Adrenal gland (tissue), 12 donors: ENCODE results near the gene SLC9A4. TPM values are rescaled to one million over a fixed set of nuclear protein-coding genes. Genes with fewer than 3 reads are reported as not detected.

Experiments
- DNase-seq, 7 donors: peaks; one replicate each; pipeline ENCODE4 v3.0.0-alpha.2; 2019 to 2020
- H3K27ac ChIP-seq, 5 donors: fragments of 200-600 bp; sonication (generic) in 4 of 5; 1 replicate in 3 of 5; 2 replicates in 2 of 5; pipeline versions ENCODE4 v1.5.1 to v1.8.0; 2016 to 2020; ENCODE audit warnings: mild to moderate bottlenecking in 1 of 5
- H3K27me3 ChIP-seq: fragments of 200-600 bp; 2 replicates; pipeline ENCODE4 v1.8.0; 2021
- H3K36me3 ChIP-seq, 2 donors: fragments of 200-600 bp; replicated peaks in 1 of 2; 1 replicate in 1 of 2; 2 replicates in 1 of 2; pipeline versions ENCODE4 v1.5.1 to v1.8.0; 2018 to 2022
- H3K4me1 ChIP-seq, 2 donors: fragments of 200-600 bp; replicated peaks in 1 of 2; 1 replicate in 1 of 2; 2 replicates in 1 of 2; pipeline versions ENCODE4 v1.5.1 to v1.8.0; 2018 to 2021
- H3K4me3 ChIP-seq, 4 donors: fragments of 200-600 bp; sonication (generic) in 3 of 4; one replicate each; pipeline ENCODE4 v1.5.1; 2016 to 2018
- H3K9me3 ChIP-seq, 3 donors: fragments of 200-600 bp; sonication (generic) in 1 of 3; replicated peaks in 1 of 3; 1 replicate in 2 of 3; 2 replicates in 1 of 3; pipeline versions ENCODE4 v1.5.1 to v1.8.0; 2016 to 2021
- CTCF ChIP-seq, 6 experiments: fragments of 450-650 bp in 4 of 6; fragments of 200-600 bp in 2 of 6; sonication (generic) in 1 of 6; IDR thresholded peaks; 1 replicate in 5 of 6; 2 replicates in 1 of 6; pipeline versions ENCODE4 v1.5.1 to v1.8.0; 2016 to 2021; ENCODE audit warnings: antibody characterized with exemption in 6 of 6, mild to moderate bottlenecking in 2 of 6, moderate library complexity in 1 of 6
- POLR2A ChIP-seq, 2 donors: fragments of 450-650 bp; IDR thresholded peaks; one replicate each; pipeline ENCODE4 v1.6.1; 2017; ENCODE audit warnings: antibody characterized with exemption in 2 of 2, mild to moderate bottlenecking in 2 of 2, moderate library complexity in 1 of 2
- WGBS, 4 donors: extraction: QIAGEN DNeasy Blood & Tissue Kit in 2 of 4; methylation state at CpG; one replicate each; pipeline versions ENCODE4 v1.1.5 to v1.1.7; 2013 to 2017; 5-methylcytosine and 5-hydroxymethylcytosine counted together
- intact Hi-C, 2 donors: fragments of 100-400 bp; cut with DNase I; formaldehyde crosslinking; loops; one replicate each; pipeline versions ENCODE4 v1.14.1 to v1.15.0; 2022 to 2023
- polyA plus RNA-seq, 3 donors: library from polyadenylated mRNA; stranded (reverse); fragments of 200-250 nt in 2 of 3; fragments of 350-450 nt in 1 of 3; fragmentation: Illumina TruSeq in 1 of 3; extraction: RNeasy Lipid Tissue Mini Kit (QIAGEN cat#74804) in 1 of 3; gene quantifications; one replicate each; pipeline ENCODE4 v1.2.3, GENCODE V29; 2013 to 2014
- total RNA-seq, 9 donors: library from RNA; depleted of rRNA in 4 of 9; stranded (reverse); fragments of >200 nt in 4 of 9; fragments of 120-200 nt in 1 of 9; fragmentation: NEBNext Ultra II Directional in 1 of 9; extraction: Animal tissue kit (Norgen Biotek cat#: 25700) in 1 of 9; gene quantifications; one replicate each; pipeline versions ENCODE4 v1.1.0 to v1.2.4, GENCODE V29; 2013 to 2023
- donor health status: healthy with polysubstance abuse.
- donor health status: Bipolar disorder and iron deficiency.
- donor health status: DM: yes; HTN: yes; CAD: no.
- donor health status: DM: no; HTN: no; CAD: no.
- donor health status: DM: no; HTN: no; CAD: no.
- donor health status: DM: yes; HTN: yes; CAD: no.

SLC9A4 gene
- total and polyA plus RNA-seq, 12 donors: 0.17 TPM; not detected in 11

GRCh38 chr2:102505290-102505689 lies 32.3 kb downstream of the SLC9A4 start:
- peaks cover 7% of the 10 kb centered on the region for H3K27me3 ChIP-seq
- TF ChIP-seq POLR2A (IDR thresholded peaks at IDR 0.05) (no peak), CTCF (IDR thresholded peaks at IDR 0.05) (no peak)
- DNase-seq: peak in 4 of 7 donors; percentile 20 to 53 (median 22)
- H3K4me1 ChIP-seq: no peaks in the 10 kb centered on the region
- H3K4me3 ChIP-seq: no peak overlapping the region
- H3K36me3 ChIP-seq: no peaks in the 10 kb centered on the region
- intact Hi-C loops: no loop called here
- H3K9me3 ChIP-seq: no peaks in the 10 kb centered on the region
- WGBS, 4 donors: 56 to 72% (median 63%) methylated on average over 10 of the region's 10 CpGs
- H3K27ac ChIP-seq: no peak overlapping the region

- no peak for DNase-seq
- no peaks in the 10 kb centered on the region for H3K36me3 ChIP-seq
- no peaks in the 10 kb centered on the region for H3K4me1 ChIP-seq
- no peak overlapping the region for H3K4me3 ChIP-seq
- TF ChIP-seq POLR2A (IDR thresholded peaks at IDR 0.05): no peak
- no peak for TF ChIP-seq CTCF (IDR thresholded peaks at IDR 0.05)
- no peak overlapping the region for H3K27ac ChIP-seq
- intact Hi-C loops: no loop called here
- 73 to 80% (median 77%) methylated on average over 5 of the region's 5 CpGs for WGBS, 4 donors
- H3K9me3 ChIP-seq: no peaks in the 10 kb centered on the region
- peaks cover 7% of the 10 kb centered on the region for H3K27me3 ChIP-seq
Measured at GRCh38 chr2:102506743-102507142, 33.7 kb downstream of the SLC9A4 start.

- no peak overlapping the region for H3K27ac ChIP-seq
- H3K4me1 ChIP-seq: no peaks in the 10 kb centered on the region
- TF ChIP-seq CTCF (IDR thresholded peaks at IDR 0.05) (no peak), POLR2A (IDR thresholded peaks at IDR 0.05) (no peak)
- intact Hi-C loops: no loop called here
- peaks cover 7% of the 10 kb centered on the region for H3K27me3 ChIP-seq
- WGBS, 4 donors: 45 to 55% (median 48%) methylated on average over 4 of the region's 4 CpGs
- no peak for DNase-seq
- no peak overlapping the region for H3K4me3 ChIP-seq
- no peaks in the 10 kb centered on the region for H3K9me3 ChIP-seq
- H3K36me3 ChIP-seq: no peaks in the 10 kb centered on the region
Measured at GRCh38 chr2:102508863-102509262, 35.8 kb downstream of the SLC9A4 start.

- DNase-seq: no peak
- H3K27ac ChIP-seq: no peak overlapping the region
- H3K4me3 ChIP-seq: no peak overlapping the region
- no peaks in the 10 kb centered on the region for H3K4me1 ChIP-seq
- H3K27me3 ChIP-seq: peaks cover 7% of the 10 kb centered on the region
- H3K9me3 ChIP-seq: no peaks in the 10 kb centered on the region
- intact Hi-C loops: no loop called here
- TF ChIP-seq POLR2A (IDR thresholded peaks at IDR 0.05) (no peak), CTCF (IDR thresholded peaks at IDR 0.05) (no peak)
- H3K36me3 ChIP-seq: no peaks in the 10 kb centered on the region
- 75 to 83% (median 78%) methylated on average over 2 of the region's 2 CpGs for WGBS, 4 donors
Measured at GRCh38 chr2:102509749-102510148, 36.7 kb downstream of the SLC9A4 start.
